ENCODE results near the gene PPP1R12B.

DNA sequence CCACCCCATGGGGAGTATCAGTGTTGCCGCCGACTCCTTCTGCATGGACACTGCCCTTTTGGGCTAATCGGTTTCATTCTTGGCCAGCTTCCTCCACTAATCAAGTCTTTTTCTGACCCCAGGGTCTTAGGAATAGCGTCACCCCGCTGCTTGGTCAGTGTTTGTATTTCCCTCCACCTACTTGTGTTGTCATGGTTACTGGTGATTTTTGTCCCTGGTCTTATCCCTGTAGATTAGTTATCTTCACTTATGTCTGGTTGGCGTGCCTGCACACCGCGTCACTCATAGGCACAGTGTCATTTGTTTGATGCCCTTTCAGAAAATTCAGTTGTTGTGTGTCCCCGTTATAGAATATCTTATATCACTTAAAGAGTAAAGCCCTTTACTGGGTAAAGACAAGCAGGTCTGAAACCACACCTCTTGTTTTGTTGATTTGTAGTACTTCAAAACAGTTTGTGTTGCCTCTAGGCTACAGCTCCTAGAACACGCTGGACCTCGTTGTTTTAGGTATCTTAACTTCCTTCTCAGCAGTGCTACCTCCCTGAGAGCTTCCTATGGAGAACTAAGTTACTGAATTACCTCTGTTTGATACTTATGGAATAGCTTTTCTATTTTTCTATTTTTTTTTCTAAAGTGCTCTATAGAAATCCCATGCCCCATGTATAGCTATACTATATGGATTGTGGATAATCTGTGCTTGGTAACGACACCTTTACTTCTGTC is 868 bp downstream of the PPP1R12B start:
- TF ChIP-seq, protein P1, sequence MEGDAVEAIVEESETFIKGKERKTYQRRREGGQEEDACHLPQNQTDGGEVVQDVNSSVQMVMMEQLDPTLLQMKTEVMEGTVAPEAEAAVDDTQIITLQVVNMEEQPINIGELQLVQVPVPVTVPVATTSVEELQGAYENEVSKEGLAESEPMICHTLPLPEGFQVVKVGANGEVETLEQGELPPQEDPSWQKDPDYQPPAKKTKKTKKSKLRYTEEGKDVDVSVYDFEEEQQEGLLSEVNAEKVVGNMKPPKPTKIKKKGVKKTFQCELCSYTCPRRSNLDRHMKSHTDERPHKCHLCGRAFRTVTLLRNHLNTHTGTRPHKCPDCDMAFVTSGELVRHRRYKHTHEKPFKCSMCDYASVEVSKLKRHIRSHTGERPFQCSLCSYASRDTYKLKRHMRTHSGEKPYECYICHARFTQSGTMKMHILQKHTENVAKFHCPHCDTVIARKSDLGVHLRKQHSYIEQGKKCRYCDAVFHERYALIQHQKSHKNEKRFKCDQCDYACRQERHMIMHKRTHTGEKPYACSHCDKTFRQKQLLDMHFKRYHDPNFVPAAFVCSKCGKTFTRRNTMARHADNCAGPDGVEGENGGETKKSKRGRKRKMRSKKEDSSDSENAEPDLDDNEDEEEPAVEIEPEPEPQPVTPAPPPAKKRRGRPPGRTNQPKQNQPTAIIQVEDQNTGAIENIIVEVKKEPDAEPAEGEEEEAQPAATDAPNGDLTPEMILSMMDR (IDR thresholded peaks at IDR 0.05; ENCODE audit: low read depth, low read length, missing input control) = no peak
- TF ChIP-seq YY1 (IDR thresholded peaks at IDR 0.05) (no peak), JUND (IDR thresholded peaks at IDR 0.05) (no peak), HNF4A (conservative IDR thresholded peaks at IDR 0.05) (peak in 1 of 2 donors; percentile 11), GABPA (IDR thresholded peaks at IDR 0.05 in 1 of 2, conservative IDR thresholded peaks at IDR 0.05 in 1 of 2) (no peak)

Measured in liver (tissue), 3 donors.